OCI-LY7 (cell line): ENCODE data around the gene HMCN1.

ENCODE experiments used
- EZH2phosphoT487 ChIP-seq: fragments of 200-600 bp; sonication (generic); IDR thresholded peaks from 2 replicates; pipeline ENCODE4 v1.6.1; 2018; ENCODE audit warnings: low read depth, borderline replicate concordance, mild to moderate bottlenecking, mixed run types, antibody characterized with exemption, low read length, moderate library complexity, mixed read lengths
- TF ChIP-seq, protein P1 (sequence below): fragments of 200-600 bp; sonication (generic); conservative IDR thresholded peaks from 2 replicates; pipeline ENCODE4 v1.5.1; 2014; ENCODE audit warnings: mild to moderate bottlenecking, antibody characterized with exemption, low read length, moderate library complexity, mixed read lengths

DNA sequence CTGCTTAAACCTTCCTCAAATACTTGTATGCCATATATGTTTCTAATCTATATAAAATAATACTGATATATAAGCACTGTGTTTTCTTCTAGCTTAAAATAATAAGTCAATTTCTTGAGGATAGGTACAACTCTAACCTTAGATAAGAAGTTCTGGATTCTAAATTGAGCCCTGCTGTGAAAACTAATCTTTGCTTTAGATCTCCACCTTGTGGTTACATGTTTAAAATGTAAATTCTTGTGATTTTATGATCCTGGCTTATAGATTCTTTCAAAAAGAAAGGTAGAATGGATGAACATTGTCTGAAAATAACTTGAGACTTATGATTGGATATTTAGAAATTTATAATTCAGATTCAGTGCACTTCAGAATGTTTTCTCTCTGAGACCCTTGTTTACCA, 38.9 kb upstream of the HMCN1 start:
- TF ChIP-seq, protein P1, sequence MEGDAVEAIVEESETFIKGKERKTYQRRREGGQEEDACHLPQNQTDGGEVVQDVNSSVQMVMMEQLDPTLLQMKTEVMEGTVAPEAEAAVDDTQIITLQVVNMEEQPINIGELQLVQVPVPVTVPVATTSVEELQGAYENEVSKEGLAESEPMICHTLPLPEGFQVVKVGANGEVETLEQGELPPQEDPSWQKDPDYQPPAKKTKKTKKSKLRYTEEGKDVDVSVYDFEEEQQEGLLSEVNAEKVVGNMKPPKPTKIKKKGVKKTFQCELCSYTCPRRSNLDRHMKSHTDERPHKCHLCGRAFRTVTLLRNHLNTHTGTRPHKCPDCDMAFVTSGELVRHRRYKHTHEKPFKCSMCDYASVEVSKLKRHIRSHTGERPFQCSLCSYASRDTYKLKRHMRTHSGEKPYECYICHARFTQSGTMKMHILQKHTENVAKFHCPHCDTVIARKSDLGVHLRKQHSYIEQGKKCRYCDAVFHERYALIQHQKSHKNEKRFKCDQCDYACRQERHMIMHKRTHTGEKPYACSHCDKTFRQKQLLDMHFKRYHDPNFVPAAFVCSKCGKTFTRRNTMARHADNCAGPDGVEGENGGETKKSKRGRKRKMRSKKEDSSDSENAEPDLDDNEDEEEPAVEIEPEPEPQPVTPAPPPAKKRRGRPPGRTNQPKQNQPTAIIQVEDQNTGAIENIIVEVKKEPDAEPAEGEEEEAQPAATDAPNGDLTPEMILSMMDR: peak; percentile 68
- TF ChIP-seq EZH2phosphoT487: no peak
